ENCODE measurements around the gene MYB.

DNA sequence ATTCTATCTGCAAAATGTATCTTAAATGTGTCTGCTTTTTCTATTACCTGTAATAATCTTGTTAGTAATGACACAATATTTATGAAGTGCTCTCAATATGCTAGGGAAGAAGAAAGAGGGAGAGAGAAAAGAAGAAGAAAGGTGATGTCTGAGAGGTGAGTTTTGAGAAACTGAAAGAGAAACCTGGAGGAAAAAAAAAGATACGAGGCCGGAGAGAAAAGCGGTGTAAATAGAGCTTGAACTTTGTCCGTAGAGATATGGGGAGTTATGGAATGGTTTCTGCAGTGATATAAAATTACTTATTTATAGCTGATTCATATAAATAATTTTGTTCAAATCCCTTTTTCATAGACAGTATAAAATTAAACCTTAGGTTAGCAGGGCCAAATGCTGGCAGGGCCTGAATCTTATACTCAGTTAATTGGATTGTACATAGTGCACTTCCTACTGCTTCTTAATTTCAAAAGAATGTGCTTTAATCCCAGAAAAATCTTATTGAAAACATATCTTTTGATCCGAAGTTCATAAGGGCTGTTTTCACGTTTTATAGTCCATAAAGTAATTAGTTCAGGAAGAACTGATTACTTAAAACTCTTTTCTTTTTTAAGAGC is 43.0 kb downstream of the MYB start:
- TF ChIP-seq GATA3 (IDR thresholded peaks at IDR 0.05; ENCODE audit: low read depth, low read length) (no peak), GATA2 (IDR thresholded peaks at IDR 0.05; ENCODE audit: low read depth, low read length) (no peak)

All from SH-SY5Y (cell line).